ENCODE results near the gene PALLD.

PALLD gene

DNA sequence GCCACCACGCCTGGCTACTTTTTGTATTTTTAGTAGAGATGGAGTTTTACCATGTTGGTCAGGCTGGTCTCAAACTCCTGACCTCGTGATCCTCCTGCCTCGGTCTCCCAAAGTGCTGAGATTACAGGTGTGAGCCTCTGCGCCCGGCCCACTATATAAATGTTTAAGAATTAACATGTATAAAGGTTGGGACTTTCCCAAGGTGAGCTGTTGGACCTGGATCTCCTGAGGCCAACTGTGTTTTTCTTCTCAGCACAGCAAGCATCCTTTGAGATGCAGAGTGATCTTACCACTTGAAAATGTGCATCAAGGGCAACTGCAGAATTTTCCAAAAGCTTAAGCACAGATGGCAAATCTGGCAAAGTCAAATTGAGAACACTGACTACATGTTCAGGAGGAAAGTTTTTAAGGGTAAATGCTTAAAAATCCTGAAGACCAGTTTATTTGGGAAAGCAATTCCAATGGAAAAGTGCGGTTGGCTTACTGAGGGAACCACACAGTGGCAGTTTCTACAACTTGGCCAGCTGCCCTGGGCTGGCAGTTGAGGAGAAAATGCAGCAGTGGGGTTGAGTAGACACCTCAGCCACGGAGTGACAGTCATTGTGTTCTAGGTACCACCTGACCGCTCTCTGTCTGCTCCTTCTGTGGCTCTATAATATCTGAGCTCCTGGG is 344.3 kb downstream of the PALLD start:
- no peak for DNase-seq

- no peak for DNase-seq
Observed at GRCh38 chr4:168841672-168842019, 344.8 kb downstream of the PALLD start.

DNA sequence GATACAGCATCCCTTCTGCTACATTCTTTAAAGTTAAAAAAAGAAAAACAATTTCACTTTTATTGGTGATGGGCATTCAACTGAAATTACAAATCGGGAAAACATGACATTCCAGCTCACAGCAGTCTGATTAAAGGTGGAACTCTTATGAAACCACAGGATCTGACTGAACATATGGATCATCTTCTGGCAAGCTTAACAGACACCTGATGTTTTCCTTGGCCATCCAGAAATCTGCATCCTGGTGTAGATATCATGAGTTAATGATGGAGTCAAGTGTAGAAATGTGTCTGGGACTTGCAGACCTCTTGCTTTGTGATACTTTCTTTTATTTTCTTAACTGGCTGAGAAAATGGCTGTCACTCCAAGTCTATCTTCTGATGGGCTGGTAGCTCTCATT is 345.3 kb downstream of the PALLD start:
- DNase-seq, result no peak

DNA sequence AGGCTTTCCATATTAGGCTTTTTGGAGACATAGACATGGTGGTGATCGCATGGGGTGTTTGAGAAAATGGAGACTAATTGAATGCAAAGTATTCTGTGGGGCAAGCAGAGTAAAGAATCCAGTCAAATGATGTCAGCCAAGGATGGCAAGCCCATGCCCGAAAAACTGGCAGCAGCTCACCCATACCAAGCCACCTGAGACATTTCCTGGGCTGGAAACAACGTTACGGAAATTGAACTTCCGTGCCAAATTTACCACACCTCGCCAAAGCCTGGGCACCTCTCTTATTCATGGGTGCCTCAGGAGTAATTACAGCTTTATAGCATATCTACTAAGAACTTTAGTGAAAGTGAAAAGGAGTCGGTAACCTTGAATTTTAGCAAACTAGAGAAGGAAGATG is 346.8 kb downstream of the PALLD start:
- no peak for DNase-seq

DNA sequence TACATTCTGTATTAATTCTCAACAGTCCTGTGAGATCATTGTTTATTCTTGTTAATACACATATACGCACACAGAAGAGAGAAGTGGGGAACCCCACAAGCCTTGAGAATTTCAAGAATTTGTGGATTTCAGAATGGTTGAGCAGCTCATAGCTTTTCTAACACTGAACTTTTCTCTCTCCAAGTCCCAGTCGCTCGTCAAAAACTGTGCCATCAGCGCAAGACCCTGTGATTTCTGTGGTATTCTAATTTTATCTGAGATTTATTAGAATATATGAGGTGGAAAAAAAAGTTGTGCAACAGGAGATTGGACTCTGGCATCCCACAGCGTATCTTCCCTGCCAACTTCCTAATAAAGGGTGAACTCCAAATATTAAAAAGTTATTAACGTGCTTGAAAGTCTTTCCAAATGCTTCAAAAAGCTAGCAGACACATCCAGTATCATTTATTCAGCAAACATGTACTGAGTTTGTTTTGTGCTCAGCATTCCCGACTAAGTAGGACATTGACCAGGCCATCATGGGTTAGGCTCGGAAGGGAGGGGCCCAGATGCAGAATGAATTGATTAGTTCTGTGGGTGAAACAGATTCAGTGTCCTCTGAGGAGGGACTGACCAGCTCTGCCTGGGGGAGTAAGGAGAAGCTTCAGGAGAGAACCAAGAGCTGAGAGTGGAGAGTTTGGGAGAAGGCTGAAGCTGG is 347.6 kb downstream of the PALLD start:
- no peak for DNase-seq

DNA sequence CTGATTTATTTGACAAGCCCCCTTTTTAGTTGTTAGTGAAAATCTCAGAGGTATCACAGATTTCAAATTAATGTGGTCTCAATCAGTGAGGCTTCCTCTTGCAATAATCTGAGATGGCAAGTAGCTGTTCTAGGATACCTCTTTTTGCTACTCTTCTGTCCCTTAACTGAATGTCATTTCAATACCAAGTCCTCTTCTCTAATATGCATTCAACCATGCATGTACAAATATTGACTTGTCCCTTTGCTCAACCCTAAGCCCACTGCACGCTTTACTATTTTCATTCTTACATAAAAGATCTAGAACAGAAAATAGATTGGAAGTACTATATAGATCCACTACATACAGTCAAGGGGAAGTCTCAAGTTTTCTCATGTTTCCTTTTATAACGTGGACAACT is 349.0 kb downstream of the PALLD start:
- DNase-seq, result no peak

DNA sequence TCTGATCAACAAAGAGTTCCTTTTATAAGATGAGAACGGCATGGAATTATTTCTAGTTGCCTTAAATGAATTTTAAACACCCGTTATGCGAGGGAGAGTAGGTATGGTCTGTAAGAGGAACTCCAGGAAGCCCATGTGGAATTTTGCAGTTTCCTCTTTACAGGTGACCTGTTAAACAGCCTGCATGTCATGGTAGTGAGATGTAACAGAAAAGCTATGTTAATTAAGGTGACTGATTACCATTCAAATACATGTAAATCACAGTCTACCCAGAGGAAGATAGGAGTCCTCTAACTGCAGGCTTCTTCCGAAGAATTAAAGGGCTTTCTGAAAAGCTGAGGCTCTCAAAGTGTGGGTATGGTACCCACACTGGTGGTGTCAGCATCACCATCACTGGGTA is 349.6 kb downstream of the PALLD start:
- DNase-seq, result no peak

DNA sequence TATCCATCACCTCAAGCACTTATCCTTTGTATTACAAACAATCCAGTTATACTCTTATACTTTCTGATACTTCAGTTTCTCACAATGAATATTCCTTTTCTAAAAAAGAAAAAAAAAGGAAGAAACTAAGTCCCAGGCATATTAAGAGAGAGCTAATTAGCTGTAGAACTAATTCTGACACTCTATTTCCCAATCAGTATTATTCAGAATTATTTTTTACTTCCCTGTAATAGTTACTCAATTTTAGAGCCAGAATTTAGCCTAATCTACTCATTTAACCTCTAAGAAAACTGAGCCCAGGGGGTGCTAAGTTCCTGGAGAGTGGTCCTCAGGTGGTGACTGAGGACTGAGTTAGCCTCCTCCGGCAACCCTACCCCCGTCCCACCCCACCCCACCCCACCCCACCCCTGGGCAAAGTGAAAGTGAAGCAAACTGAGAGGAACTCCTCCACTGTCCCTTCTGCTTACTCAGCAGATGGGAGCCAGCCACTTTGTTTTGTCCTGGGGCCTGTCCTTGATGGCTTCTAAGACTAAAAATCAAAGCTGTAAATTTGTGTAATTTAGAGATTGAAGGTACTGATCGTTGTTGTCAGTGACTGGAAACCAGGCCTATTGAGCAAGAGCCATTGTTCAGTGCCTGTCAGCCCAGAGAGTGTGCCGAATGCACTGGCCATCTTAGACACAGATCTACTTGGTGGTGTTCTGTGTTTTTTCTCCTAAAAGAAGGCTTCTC is 351.1 kb downstream of the PALLD start:
- DNase-seq, result no peak

DNA sequence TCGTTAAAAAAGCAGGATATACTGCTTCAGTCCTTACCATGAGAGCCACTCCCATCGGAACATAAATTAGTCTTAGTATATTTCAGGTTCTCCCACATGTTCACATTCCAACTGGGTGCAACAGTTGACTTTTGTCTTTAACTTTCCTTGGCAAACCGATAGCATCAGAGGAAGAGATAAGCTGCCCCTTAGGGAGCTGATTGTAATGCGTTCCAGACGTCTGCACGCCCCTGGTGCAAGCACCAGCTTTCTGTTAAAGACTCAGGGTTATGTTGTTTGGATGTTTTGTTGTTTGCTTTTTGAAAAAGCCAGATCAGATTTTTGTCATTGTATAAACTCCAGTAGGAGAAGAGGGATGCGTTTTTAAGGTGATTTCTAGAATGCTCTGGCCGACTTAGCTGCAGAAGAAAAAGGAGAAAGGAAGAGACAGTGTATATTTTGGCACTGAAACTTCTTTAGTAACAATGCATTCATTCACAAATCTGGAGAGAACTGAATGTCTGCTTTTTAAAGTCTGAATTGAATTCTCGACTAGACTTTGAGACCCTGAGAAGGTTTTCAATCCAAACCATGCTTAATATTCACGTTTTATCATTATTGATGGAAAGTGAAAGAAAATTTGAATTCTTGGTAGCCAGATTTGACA is 352.3 kb downstream of the PALLD start:
- DNase-seq, result no peak

DNA sequence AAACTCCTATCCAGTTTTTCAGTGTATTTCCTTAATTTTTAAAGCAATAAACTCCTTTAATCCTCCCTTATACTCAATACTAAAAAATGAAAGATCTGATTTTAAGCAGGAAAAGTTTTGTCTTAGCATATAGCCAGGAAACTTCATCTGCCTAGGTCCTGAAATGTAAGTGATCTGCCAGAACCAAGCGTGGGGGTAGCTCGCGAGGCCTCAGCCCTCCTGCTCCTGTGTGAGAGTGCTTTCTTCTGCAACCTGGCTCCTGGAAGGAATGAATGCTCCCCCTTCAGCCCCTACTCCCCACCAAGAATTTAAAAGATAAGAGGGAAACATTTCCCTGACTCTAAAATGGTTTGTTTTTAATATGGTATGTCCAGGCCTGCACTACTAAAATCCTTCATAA is 353.1 kb downstream of the PALLD start:
- no peak for DNase-seq

DNA sequence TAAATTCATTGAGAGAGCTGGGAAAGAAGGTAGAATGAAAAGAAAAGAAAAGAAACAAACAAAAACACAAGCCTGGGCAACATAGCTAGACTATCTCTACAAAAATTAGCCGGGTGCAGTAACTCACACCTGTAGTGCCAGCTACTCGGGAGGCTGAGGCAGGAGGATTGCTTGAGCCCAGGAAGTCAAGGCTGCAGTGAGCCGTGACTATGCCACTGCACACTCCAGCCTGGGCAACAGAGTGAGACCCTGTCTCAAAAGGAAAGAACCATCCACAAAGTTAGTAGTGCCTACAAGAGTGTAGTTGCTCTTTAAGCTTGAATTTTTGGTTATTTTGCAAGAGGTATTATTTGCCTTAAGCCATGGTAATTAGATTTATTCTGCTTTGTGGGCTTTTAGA is 355.5 kb downstream of the PALLD start:
- no peak for DNase-seq

DNA sequence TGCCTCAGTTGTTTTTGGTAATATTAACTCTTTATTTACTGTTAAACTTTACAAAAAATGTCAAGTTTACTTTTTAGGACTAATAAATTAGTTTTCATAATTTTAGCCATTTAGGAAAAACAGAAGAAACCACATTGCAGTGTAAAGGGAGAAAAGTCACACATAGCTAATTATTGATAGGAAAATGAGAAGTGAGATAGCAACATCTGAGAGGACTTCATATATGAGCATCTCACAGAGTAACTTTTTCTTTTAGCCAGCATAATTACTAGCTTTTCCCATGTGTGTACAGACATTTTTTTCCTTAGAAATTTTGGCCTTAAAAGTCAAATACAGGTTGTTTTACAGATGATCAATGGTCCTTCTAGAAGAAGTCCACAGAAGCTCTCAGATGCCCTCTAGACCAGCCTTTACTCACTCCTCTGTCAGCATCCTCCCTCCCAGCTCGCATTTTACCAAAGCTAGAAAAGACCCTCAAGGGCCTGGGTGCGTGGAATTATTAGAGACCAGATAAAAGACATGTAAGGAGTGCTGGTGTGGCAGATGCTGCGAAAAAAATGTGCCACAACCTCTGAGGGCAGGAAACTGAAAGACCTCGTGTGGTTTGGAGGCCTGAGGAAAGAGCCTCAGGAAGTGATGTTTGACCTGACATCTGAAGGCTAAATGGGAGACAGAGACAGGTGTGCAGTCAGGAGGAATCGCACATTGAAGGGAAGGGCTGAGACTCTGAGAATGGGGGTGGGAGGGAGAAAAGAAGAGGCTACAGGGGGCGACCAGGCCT is 356.3 kb downstream of the PALLD start:
- no peak for DNase-seq

- DNase-seq, result no peak
Observed at GRCh38 chr4:168853770-168854169, 356.9 kb downstream of the PALLD start.

DNA sequence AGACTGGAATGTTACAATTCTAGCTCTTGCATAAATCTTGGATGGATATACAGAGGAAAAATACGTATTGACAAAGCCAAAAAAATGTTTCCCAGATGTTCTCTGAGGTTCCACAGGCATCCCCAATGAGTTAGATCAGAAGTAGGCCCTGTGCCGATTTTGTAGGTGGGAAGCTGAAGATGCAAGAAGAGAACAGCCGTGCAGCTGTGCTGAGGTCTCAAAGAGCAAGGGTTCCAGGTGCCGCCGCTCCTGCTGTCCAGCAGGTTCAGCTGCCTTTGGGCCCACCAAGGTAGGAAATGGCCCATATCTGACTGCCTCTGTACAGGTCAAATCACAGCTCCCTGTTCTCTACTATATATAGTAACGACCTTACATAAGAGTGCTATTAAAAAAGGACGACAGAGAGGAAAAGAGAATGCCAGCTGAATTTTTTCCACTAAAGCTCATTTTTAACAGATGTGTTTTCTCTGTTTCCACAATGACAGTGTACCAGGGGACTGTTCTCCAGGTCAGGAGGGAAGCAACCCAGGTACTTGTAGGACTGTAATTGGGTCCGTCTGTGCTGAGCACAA is 357.6 kb downstream of the PALLD start:
- DNase-seq, result no peak

- no peak for DNase-seq
Observed at GRCh38 chr4:168856312-168856711, 359.5 kb downstream of the PALLD start.

DNA sequence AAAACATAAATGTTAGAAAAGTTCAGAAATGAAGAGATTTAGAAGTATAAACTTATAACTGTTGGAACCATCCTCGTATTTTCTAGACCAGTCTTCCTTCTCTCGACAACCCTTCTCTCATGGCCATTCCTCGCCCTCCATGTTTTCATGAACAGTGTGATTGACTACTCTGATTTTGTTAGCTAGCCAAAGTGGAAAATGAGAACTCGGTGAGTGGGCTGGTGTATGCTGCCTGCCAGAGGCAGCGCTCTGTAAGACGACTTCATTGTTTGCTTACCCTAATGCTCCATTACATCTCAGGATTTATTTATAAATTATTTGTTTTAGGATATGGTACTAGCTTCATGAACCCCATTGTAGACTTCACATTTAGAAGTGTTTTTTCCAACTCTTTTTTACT is 360.2 kb downstream of the PALLD start:
- DNase-seq, result no peak

- DNase-seq, result no peak
Observed at GRCh38 chr4:168857546-168858314, 360.9 kb downstream of the PALLD start.

DNA sequence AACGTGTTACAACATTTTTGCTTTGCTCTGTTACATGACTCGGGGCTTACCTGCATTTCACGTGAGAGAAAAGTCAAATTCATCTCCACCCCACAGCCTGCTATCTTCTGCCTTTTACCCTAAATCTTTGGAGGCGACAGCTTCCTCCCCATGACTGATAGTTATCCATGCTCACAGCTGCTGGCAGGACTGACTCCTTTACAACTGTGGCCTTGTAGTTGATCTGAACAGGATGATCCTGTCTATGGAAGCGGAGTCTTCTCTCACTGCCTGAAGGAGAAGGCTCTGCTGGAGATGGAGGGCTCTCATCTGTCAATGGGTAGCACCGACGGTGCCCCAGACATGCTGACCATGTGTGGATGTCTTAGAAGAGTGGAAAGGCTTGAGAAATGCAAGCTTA is 362.2 kb downstream of the PALLD start:
- no peak for DNase-seq

- DNase-seq, result no peak
Observed at GRCh38 chr4:168859888-168860694, 363.2 kb downstream of the PALLD start.

DNA sequence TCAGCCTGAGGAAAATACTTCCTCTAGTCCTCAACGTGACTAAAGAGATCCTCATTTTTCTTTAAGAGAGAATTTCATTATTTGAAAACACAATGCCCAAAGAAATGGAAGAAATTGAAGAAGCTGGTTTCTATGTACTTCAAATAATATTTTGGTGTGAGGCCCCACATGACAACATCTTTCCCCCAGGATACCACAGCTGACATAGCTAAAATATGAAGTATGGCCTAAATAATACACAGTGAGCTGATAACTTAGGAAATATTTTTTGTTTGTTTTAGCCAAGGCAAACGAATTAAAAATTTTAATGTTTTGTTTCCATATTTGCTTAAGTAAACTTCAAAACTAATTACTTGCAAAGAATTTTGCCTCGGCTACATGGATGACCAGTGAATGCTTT is 364.0 kb downstream of the PALLD start:
- DNase-seq, result no peak
